AG09309 (cell line): Measurements from ENCODE around the gene LRCH3.

Experiments used
- DNase-seq: peaks from one replicate; pipeline ENCODE4 v3.0.0-alpha.2; 2010; ENCODE audit warnings: low read depth
- H3K4me3 ChIP-seq: 2 replicates; pipeline ENCODE4 v1.5.1; 2011; ENCODE audit warnings: mild to moderate bottlenecking, low read depth, low read length, moderate library complexity; ENCODE audit not compliant: control insufficient read depth
- TF ChIP-seq, protein P1 (sequence below): IDR thresholded peaks from 2 replicates; pipeline ENCODE4 v1.5.1; 2011; ENCODE audit warnings: mild to moderate bottlenecking, low read depth, low read length, inconsistent platforms; ENCODE audit not compliant: insufficient read depth, control insufficient read depth; ENCODE audit errors: missing control alignments

LRCH3 gene

DNA sequence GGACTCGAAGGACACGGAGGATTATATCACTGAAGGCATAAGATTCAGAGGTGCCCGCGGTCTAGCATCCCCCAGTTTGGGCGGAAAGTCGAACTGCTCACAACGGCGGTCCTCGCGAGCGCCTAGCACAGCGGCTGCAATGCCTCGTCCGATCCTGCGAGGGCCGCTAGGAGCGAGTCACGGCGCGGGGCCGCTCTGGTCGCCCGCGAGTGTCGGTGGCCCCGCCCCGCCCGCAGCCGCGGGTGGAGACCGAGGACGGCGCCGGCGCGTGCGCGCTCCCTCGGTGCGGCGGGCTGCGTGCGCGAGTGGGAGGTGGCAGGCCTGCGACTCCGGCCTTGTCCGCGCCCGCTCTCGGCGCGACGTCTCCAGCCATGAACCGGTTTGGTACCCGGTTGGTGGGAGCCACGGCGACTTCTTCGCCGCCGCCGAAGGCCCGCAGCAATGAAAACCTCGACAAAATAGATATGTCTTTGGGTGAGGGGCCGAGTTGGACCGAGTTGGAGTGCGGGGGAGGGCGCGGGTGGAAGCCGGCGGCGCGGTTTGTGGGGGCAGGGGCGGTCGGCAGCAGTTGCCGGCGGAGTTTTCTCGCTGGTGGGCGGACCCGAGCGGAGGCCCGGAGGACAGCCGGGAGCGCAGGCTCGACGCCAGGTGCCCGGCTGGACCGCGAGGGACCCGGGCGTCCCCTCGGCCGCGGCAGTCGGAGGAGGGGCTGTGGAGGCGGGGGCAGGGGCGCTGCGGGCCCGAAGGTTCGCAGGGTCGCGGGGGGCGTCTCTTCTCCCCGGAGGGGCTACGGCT is 41.3 kb upstream of the LRCH3 start, which contains the start of gene FYTTD1:
TSS of gene FYTTD1 (plus strand) at position 283 of the 795 bp plus-strand sequence. CDS start at position 372, 89 bp downstream.
- H3K4me3 ChIP-seq: peak within 1 kb of the TSS; percentile 75
- TF ChIP-seq, protein P1, sequence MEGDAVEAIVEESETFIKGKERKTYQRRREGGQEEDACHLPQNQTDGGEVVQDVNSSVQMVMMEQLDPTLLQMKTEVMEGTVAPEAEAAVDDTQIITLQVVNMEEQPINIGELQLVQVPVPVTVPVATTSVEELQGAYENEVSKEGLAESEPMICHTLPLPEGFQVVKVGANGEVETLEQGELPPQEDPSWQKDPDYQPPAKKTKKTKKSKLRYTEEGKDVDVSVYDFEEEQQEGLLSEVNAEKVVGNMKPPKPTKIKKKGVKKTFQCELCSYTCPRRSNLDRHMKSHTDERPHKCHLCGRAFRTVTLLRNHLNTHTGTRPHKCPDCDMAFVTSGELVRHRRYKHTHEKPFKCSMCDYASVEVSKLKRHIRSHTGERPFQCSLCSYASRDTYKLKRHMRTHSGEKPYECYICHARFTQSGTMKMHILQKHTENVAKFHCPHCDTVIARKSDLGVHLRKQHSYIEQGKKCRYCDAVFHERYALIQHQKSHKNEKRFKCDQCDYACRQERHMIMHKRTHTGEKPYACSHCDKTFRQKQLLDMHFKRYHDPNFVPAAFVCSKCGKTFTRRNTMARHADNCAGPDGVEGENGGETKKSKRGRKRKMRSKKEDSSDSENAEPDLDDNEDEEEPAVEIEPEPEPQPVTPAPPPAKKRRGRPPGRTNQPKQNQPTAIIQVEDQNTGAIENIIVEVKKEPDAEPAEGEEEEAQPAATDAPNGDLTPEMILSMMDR: peak; percentile 27
- DNase-seq: no peak

DNA sequence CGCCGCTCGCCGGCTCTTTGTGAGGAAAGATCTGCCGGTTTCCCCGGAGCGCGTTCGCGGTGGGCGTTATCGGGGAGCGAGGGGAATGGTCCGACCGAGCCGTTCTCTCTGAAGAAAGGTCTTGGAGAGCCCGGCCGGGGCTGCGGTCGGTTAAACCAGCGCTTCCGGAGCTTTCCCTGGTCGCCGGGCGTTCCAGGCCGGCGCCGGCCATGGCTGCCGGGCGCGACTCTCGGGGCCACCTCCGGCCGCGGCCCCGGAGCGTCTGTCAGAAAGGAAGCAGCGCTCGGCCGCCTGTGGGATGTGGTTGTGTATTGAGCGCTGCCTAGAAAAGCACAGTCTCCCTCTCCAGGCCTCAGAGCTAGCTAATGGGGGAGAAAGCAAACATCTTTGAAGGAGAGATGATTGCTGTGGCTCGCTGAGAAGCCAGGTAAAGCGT is 40.6 kb upstream of the LRCH3 start:
- TF ChIP-seq, protein P1: peak; percentile 11
- no peak for DNase-seq
- peak overlapping the region; percentile 75 for H3K4me3 ChIP-seq

DNA sequence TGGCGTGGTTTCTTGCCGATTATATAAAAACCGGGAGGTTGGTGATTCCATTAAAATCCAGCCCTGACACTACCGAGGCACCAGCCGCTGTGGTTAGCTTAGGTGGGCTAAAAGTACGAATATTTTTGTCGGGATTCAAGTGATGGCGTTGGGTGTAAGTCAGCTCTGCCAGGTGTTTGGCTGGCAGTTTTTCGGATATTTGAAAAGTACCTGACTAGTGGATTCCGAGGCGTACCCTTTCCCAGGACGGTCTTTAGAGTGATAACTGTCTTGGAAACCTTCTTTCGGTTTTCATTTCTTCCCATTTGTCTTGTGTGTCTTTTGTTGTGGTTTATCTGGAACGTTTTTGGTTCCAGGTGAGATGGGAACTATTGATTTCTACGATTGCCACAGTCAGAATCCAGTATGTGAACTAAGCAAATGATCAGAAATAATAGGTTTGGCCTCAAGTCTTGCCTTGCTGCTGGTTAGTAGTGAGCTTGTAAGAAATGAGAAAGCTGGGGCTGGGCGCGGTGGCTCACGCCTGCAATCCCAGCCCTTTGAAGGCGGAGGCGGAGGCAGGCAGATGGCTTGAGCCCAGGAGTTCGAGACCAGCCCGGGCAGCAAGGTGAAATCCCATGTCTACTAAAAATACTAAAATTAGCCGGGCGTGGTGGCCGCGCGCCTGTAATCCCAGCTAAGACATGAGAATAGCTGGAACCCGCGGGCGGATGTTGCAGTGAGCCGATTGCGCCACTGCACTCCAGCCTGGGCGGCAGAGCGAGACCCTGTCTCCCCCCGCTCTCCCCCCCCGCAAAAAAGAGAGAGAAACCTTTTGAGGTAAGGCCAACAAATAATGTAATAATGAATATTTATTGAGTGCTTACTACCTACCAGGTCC is 40.0 kb upstream of the LRCH3 start:
- peak overlapping the region; percentile 75 for H3K4me3 ChIP-seq
- TF ChIP-seq, protein P1: no peak
- no peak for DNase-seq

DNA sequence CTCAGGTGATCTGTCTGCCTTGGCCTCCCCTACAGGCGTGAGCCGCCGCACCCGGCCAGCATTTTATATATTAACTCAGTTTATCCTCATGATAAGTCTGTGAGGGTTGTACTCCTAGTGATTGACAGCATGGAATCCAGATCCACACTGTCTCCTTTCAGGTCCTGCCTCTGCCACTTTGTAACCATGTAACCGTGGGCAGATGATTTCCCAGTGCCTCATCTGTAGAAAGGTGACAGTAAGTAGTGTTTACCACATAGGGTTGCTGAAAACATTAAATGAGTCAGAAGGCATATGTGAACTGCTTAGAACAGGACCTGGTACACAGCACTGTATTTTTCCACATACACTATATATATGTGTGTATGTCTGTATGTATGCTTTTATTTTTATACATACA is 38.9 kb upstream of the LRCH3 start:
- no peak overlapping the region for H3K4me3 ChIP-seq
- TF ChIP-seq, protein P1: no peak
- no peak for DNase-seq

DNA sequence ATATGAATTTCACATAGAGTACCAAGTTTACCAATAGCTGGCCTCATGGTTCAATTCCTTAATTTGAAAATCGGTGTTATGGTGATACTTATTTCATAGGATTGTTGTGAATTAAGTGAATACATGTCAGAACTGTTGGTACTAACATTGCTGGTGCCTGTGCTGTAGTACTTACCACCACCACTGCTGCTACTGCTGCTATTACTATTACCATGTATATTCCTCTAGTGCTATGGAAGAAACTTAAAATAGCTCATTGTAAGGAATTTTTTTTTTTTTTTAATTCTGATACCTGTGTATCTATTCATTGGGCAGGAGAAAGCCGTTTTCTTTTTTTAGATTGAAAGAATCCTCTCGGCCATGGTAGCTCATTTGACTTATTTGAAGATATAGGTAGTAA is 37.8 kb upstream of the LRCH3 start:
- H3K4me3 ChIP-seq: no peak overlapping the region
- no peak for DNase-seq
- TF ChIP-seq, protein P1: no peak

DNA sequence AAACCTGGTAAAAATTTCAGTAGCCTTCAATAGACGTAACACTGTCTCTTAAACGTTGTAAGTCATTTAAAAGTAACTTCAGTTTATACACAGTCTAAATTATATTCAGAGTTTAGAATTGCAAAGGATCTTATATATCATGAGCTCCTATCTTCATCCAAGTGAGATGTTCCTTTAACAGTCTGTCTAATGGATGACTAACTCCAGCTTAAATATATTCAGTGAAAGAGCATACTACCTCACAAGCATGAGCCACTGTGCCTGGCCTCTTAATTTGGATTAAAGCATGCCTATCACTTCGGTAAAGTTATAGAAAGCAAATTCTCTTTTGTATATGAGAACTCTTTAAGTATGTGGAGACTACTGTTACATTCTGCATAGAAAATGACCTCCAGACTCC is 34.4 kb upstream of the LRCH3 start:
- no peak for DNase-seq
- no peak overlapping the region for H3K4me3 ChIP-seq
- TF ChIP-seq, protein P1: no peak
